NCI-H1092 (cell line): ENCODE measurements around the gene SPX.

ENCODE experiments used
- DNase-seq: peaks from one replicate; lab custom pipeline; 2025; lab: John Stamatoyannopoulos, UW

SPX gene, protein sequence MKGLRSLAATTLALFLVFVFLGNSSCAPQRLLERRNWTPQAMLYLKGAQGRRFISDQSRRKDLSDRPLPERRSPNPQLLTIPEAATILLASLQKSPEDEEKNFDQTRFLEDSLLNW

DNA sequence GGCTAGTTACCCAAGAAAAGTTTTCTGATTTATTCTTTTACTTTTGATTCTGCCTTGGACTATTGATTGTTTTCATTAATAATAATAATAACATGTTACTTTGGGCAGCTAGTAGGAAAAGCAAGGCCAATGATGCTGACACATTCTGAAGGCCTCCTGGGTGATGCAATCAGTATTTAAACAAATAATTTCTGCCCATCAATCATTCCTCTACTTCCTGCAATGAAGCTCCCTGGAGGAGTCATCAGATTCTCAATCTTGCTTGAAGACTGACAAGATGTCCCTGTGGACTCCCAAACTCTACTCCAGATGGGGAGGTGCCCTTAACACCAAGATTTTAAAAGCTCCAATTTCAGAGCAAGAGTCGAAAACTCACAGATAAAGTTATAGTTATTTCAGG lies at the start of gene SPX:
SPX (plus strand) TSS at position 244 of the 400 bp plus-strand sequence. CDS start 177 bp downstream, outside the sequence.
- no peak for DNase-seq

DNA sequence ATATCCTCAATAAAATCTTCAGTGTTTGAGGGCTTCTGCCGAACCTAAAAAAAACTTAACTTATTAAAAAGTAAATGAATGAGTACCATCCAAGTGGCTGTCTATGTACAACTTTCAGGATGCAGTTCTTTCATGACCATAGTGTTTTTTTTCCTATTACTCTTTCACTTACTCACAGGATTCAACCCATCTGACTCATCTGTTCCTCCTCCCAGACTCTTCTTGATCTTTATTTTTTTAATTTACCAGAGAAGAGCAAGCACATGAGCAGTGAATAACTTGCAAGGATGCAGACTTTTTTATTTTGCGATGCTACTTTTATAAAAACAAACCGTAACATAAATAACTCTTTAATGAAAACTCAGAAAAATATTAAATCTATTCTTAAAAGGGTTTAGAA lies 49.1 kb upstream of the SPX start:
- no peak for DNase-seq

DNA sequence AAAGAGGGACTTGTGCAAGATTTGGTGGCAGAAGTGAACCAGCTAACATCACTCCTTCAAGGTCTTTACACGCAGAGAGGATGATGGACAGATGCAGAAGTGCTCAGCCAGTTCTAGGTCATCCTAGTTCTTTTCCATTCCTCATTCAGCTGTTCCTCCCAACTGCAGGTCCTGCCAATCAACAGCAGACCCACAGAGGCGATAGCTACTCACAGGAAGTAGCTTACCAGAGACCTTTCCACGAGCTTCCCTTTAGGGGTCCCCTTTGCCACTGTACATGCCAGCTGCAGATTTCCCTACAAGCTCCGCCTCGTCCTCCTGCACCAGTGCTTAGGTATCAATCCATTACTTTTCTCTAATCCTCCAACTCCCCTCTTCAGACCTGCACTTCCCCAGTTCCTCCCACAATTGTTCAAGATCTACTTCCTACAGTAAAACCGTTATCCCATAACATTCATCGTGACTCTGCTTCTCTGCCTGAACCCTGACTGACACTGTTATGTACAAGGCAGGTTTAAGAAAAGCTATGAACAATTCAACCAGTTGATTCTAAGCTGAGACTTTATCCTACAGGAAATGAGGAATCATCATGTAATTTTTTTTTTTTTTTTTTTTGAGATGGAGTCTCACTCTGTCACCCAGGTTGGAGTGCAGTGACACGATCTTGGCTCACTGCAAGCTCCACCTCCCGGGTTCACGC lies 47.2 kb upstream of the SPX start:
- DNase-seq, result no peak

DNA sequence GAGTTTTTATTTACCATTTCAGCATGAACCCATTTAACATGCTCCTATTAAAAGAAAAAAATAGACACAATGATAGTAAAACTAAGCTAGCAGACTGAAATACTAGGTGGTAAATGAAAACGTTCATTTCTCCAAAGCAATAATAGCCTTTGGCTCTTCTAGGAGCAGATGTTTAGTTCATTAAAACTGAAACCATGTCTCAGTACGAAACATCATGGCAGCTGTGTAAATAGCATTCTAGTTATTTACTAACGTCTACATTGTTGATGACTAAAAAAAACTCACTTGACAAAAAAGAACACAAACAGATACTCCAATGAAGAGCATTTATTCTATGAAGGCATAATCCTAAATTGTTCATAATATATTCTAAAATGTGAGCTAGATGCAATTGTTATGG lies 42.6 kb upstream of the SPX start:
- DNase-seq, result peak; percentile 75

DNA sequence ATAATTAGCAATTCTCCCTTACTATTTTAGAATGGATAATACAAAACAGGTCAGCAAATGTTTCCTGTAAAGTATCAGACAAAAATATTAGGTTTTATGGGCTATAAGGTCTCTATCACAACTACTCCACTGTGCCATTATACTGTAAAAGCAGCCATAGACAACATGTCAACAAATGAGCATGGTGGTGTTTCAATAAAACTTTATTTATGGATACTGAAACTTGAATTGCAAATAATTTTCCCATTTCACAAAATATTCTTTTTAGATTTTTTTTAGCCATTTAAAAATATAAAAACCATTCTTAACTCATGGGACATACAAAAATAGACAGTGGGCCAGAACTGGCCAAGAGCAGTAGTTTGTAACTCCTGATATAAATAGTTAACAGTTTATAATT lies 40.1 kb upstream of the SPX start:
- DNase-seq, result no peak

DNA sequence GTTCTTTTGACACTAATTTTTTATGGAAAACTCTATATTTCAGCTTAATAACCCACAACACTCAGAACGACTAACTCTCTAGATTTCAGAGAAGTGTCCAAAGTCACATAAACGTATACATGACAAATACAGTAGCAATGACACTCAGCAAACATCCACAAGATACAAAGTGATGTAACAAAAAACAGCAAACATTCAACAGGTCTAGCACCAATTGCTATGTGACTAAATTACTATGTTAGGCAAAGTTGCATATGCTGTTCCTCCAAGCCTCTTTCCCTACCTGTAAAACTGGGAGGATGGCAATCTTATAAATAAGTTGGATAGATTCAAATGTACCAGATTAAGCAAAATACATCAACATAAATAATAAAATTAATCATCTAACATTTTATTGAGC lies 26.3 kb upstream of the SPX start:
- DNase-seq, result no peak

DNA sequence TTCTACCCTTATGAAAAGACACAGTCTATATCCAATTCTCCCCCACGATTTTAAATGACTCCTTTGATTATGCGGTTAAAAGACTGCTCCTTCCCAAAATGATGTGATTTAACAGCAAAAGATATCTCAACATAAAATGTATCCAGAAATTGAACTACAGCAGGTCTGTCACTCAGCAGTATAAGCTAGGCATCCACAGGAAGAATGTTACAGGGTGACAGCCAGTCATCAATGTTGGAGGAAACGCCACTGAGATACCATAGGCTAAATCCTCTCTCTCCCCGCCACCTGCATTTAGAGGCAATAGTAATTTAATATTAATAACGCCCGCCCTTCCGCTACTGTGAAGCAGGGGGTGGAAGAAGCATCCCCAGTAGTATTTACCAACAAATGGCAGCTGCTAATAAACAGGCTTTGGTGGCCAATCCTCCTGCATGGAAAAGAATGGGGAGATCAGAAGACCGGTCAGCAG lies 25.3 kb upstream of the SPX start:
- DNase-seq, result no peak

DNA sequence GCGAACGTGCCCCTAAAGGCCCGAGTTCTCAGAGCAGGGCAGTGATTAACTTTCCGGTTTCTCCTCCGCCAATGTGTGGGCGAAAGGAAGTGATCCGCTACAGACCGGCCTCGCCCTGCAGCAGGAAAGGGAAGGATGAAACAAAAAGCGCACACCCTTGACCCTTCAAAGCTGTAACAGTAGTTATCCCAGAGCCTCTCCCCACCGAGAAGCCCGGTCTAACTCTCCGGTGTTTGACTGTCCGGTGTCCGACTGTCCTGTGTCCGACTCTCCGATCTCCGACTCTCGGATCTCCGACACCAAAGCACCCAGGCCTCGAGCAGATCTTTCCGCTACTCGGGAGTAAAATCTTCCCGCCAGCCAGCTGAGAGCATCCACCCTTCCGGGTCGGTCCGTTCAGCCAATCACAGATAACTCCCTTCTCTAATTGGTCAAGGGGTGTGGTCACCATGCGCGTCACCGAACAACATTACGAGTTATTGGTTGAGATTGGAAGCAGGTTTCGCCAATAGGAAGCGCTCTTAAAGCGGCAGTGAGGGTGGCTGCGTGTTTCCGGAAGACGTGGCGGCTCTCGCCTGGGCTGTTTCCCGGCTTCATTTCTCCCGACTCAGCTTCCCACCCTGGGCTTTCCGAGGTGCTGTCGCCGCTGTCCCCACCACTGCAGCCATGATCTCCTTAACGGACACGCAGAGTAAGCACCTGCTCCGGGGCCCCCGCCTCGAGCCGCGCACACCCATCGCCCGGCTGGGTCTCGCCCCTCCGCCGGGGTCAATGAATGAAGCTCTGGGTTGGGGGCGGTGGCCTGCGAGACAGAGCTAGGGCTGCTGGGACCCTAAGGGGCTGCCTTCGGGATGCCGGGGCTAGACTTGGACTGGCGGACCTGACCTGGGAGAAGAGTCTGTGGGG lies 24.6 kb upstream of the SPX start, which contains the start of the genes GOLT1B and RECQL:
GOLT1B (plus strand) TSS at position 532 of the 906 bp plus-strand sequence; CDS start at position 667, 135 bp downstream.
RECQL (minus strand) TSS at position 378 of the 906 bp plus-strand sequence. CDS start 2,065 bp downstream, outside the sequence.
- peak; percentile 98 for DNase-seq

DNA sequence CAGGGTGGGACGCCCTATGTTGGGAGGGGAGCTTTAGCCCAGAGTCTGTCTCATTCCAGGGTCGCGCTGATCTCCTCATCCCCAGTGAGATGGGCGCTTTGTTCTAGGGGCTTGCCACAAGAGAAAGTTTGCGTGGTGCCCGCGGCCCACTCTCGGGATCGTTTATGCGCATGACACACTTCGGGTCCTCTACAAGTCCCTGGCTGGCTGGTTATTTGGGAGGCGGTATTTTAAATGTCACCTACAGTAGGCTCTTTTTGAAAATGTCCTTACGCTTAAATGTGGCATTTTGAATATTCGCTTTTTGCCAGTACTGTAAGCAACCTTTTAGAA lies 24.0 kb upstream of the SPX start:
- DNase-seq, result no peak

DNA sequence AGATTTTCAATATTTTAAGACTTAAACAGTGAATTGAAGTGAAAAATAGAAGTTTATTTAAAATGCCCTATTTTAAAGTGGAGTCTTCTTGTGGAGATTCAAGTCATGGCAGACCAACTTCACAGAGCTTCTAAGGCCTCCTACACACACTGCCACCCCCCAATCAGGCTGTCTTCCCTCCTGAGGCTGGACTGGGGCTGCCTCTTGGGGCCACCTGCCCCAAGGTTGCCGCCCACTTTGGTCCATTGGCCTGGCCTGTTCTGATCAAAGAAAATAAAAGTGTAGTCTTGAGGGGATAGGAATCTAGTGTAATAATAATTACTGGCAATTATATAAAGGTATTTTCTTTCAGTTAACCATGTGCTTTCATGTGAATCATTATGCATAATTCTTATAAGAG lies 23.2 kb upstream of the SPX start:
- no peak for DNase-seq

DNA sequence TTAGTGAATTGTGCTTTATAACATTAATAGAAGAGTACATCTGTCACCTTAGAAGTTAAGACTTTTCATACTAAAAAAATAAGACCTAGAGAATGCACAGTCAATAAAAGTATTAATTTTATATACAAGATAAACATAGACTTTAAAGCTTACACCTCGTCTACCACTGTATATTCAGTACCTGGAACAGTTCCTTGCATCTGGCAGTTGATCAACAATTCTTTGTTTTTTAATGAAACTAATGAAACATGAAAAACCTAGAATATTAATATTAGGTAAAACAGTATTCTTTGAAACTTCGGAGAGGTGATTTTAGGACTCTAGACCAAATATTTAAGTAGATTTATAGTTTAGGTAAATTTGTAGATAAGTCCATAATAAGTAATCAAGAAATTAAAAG lies 20.2 kb upstream of the SPX start:
- no peak for DNase-seq

DNA sequence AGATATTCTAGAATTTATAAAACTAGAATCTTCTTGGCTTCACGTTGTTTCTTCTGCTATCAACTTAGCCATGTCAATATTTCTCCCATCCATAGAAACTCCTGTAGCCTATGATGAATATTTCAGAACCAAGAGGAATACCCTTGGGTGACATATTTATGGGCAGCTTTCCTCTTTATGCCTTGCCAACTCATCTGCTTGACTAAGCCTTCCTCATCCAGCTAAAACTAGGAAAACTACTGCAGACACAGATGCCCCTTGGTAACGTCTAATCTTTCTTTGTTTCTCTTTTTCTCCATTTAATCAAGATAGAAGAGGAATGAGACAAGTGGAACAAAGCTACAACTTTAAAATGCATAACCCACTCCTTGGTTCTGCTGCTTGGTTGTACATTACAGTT lies 18.2 kb upstream of the SPX start:
- no peak for DNase-seq

DNA sequence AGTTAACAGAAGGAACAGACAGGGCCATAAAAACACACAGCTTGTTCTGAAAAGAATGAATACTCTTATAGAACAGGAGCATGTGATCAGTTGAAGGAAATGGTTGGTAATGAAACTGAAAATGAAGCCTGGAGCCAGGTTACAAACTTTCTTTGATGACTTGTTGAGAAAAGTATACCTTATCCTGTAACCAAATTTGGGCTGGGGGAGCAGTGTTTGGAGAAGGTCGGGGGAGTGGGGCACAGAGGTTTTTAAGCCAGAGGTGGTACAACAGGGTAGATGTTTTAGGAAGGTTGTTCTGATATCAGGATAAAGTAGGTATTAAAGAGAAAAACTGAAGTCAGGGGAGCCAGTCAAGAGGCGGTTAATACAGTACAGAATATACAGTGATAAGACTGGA lies 16.3 kb upstream of the SPX start:
- DNase-seq, result no peak

DNA sequence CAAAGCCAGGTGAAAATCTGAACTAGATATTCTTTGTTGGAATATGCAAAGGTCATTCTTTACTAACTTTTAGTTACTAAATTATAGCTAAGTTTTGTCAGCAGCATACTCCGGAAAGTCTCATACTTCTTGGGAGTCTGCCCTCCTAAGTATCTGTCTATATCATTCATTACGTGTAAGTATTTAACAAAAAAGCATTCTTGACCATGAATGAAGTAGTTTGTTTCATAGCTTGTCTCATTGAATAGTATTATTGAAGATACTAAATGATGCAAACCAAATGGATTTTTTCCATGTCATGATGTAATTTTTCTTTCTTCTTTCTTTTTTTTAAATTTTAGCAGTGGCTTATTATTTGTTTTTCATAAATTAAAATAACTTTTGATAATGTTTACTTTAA lies 9.8 kb upstream of the SPX start:
- DNase-seq, result no peak

DNA sequence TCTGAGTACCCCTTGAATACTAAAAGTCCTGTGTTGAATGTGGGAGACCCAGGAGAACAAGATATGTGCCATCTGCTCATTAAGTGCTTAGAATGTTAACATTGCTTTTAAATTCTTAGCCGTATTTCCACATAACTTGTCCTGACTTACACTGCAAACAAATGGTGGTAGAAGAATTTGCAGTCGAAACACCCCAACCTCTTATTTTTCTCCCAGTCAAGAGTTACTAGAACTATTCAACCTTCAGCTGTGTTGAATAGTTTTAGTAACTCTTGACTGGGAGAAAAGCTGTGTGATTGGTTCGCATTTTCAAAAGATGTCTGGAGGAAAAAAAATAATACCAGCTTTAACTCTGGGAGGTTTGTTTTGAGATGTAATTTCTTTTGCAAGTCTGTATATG lies 7.6 kb upstream of the SPX start:
- no peak for DNase-seq

DNA sequence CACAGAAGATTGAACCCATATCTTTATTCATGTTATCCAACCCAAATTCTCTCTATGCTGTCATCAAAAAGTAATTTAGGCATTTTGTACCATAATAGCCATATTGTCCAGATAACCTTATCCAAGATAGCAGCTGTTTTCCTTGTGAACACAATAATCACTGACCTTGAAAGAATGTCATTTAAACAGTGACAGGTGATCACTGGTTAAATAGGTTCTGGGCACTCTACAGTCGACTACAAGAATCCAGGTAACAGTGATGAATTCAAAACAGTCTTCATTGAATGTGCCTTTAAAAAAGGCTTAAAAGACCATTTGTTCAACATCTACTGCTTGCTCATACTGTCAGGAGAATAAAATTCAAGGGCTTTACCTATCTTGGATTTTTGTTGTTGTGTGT lies 4.6 kb upstream of the SPX start:
- DNase-seq, result no peak

DNA sequence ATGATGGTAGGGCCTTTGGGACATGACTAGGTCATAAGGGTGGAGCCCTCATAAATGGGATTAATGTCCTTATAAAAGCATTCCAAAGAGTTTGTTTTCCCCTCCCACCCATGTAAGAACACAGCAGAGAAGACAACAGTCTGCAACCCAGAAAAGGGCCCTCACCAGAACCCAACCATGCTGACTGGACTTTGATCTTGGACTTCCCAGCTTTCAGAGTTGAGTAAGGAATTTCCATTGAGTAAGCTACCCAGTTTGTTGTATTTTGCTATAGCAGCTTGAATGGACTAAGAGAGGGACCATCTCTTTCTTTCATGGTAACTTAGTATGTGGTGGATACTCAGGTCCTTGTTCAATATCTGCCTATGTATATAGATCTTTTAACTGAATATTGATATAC lies 2.9 kb upstream of the SPX start:
- no peak for DNase-seq

DNA sequence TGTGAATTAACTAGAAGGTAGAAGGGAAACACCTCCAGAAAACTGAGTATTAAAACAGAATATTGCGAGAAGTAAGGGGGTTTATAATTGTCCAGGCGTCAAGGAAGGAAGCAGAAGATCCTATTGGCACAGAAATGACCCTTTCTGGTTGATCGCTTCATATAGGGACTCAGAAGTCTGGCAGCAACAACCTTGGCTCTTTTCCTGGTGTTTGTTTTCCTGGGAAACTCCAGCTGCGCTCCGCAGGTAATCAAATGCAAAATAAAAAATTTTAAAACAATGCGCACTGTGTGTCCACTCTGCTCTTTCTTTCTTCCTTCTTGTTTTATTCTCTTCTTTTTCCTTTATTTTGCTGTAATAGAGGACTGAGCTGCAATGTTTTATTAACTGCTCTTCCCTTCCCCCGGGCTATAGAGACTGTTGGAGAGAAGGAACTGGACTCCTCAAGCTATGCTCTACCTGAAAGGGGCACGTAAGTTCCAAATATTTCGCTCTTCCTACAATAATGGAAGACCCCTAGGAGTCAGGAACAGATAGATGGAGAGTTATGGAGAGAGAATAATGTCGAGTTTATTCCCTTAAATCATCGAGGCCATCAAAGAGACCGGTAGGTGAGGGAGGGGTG lies 737 bp downstream of the SPX start:
- no peak for DNase-seq

DNA sequence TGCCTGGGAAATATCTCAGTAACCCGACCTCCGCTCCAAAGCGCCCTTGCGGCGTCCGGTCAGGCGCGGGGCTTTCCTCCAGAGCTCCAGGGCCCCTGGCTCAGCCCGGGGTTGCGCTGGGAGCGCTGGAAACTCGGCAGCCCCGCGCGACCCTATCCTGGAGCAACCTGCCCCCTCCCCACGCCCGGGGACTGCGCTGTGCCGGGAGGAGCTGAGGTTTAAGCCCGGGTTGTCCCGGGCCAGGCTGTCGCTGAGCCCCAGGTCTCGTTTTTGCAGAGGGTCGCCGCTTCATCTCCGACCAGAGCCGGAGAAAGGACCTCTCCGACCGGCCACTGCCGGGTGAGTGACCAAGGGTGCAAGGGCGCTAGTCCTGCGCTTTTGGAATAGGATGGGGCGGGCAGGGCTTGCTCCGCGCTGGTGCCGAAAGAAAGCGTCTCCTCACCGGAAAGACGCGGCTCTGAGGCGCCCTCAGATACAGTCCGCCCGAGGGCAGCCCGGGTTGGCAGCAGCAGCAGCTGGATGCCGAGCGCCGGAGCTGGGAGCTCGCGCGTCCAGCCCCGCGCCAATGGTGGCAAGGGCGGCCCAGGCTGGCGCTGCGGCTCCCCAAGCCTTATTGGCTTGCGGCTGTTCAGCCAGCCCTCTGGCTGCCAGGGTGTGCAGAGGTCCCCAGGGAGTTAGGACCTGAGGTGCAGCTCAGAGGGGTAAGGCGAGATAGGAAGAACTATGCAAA lies 1.5 kb downstream of the SPX start:
- peak; percentile 85 for DNase-seq

DNA sequence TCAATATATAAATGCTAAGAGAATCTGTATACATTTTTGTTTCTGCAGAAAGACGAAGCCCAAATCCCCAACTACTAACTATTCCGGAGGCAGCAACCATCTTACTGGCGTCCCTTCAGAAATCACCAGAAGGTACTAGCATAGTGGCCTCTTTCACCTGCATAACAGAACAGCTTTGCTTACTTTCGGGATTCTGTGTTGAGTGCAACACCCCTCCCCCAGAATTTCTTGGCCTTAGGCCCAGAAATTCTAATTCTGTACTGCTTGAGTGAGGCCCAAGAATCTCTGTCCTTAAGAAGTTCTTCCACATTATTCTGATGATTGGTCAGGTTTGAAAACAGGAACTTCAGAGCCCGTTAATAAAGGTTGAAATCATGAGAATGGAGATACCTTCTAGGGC lies 2.9 kb downstream of the SPX start:
- no peak for DNase-seq

DNA sequence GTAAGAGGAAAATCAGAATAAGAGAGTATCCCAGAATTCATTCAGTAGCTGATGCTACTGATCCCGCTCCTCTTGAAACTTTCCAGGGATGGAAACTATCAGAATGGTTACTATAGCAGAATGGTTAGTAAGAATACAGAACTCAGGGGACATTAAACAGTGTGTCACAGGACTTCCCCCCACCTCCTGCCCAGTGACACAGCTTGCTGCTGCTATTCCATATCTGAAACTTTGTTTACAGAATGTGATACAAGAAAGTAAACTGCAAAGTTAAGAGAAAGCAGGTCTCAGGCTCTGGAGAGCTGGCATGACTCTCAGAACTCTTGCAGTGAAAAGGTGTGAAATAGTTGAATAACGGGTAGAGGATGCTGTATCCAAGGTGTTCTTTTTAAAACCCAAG lies 3.4 kb downstream of the SPX start:
- no peak for DNase-seq
